ENCODE results near the gene COASY.

DNA sequence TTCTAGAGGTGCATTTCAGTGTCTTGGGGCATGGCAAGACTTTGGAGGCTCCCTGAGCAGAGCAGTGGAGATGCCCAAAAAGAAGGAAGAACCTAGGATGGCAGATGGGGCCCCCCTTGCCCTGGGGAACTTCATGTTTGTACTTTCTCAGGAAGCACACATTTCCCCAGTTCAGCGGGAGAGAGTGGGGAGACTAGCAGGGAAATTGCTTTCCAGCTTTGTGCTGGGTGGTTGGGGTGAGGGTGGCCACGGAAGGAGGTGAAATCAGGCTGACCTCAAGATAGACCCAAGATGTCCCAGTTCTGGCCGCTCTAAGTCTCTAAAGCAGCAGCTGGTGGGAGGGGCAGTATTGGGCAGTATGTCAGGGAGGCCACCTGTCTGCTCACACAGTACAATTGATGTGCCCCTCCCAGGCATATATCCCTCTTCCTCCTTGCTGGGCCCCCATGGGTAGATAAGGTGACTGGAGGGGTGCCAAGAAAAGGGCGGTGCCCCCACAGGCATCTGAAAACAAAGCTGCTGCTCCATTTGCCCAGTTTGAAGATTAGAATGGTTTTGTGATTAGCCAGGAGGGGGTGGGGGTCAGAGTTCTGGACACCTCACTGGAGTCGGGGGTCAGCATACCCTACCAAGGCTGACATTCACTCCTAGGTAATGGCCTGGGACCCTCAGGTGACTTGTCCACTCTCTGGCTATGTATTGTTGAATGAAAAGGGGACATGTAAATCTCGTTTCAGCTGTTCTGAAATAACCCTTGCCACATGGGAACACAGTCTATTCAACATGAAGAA lies 43.0 kb upstream of the COASY start:
- TF ChIP-seq, protein P1, sequence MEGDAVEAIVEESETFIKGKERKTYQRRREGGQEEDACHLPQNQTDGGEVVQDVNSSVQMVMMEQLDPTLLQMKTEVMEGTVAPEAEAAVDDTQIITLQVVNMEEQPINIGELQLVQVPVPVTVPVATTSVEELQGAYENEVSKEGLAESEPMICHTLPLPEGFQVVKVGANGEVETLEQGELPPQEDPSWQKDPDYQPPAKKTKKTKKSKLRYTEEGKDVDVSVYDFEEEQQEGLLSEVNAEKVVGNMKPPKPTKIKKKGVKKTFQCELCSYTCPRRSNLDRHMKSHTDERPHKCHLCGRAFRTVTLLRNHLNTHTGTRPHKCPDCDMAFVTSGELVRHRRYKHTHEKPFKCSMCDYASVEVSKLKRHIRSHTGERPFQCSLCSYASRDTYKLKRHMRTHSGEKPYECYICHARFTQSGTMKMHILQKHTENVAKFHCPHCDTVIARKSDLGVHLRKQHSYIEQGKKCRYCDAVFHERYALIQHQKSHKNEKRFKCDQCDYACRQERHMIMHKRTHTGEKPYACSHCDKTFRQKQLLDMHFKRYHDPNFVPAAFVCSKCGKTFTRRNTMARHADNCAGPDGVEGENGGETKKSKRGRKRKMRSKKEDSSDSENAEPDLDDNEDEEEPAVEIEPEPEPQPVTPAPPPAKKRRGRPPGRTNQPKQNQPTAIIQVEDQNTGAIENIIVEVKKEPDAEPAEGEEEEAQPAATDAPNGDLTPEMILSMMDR (IDR thresholded peaks at IDR 0.05): no peak
- TF ChIP-seq ZFX (IDR thresholded peaks at IDR 0.05; ENCODE audit: borderline replicate concordance): no peak
